GM12878 (cell line): ENCODE measurements around the gene PRDM16. TPM values are rescaled to one million over a fixed set of nuclear protein-coding genes. Genes with fewer than 3 reads are reported as not detected.

ENCODE experiments used
- ATAC-seq: fragments of 200-7000 bp; cut with Tn5 transposase; 3 replicates; pipeline ENCODE4 v1.9.1; 2020; ENCODE audit warnings: mild to moderate bottlenecking, moderate library complexity
- BruUV-seq: library from RNA; stranded (reverse); fragments of 400-500 nt; replicated peaks from 2 replicates; lab custom pipeline; 2021; lab: Mats Ljungman, UMichigan
- CTCF ChIA-PET: fragments of 300-600 bp; sonication (Branson Sonifier 250); formaldehyde crosslinking; extraction: SDS; loops from one replicate; lab custom pipeline; 2021; ENCODE audit warnings: inconsistent platforms; lab: Yijun Ruan, JAX
- POLR2A ChIA-PET: fragments of 350-600 bp; formaldehyde crosslinking; extraction: SDS; loops from one replicate; lab custom pipeline; 2021; ENCODE audit warnings: inconsistent platforms; lab: Charles Lee
- RAD21 ChIA-PET: fragments of 300-600 bp; sonication (Branson Sonifier 250); formaldehyde crosslinking; loops from one replicate; lab custom pipeline; 2023; ENCODE audit warnings: antibody characterized with exemption; ENCODE audit not compliant: unreplicated experiment; lab: Charles Lee
- SMC1A ChIA-PET: fragments of 300-600 bp; sonication (Branson Sonifier 250); formaldehyde crosslinking; loops from one replicate; lab custom pipeline; 2023; ENCODE audit not compliant: unreplicated experiment, uncharacterized antibody; lab: Charles Lee
- DNase-seq: peaks from one replicate; pipeline ENCODE4 v3.0.0-alpha.2; 2011; ENCODE audit warnings: low read depth, low spot score
- FAIRE-seq: peaks from 3 replicates; lab custom pipeline; 2011; peaks lifted over from hg19 to GRCh38; lab: Jason Lieb, UNC
- H2AFZ ChIP-seq: 2 replicates; pipeline ENCODE4 v1.6.0; 2011; ENCODE audit warnings: low read depth, low read length, control low read depth; ENCODE audit not compliant: control insufficient read depth
- H3K27ac ChIP-seq: 2 replicates; pipeline ENCODE4 v1.5.1; 2011; ENCODE audit warnings: control low read depth; ENCODE audit not compliant: control insufficient read depth, insufficient read depth
- H3K27me3 ChIP-seq, 2 experiments: replicated peaks in 1 of 2; 2 replicates each; pipeline versions ENCODE4 v1.6.0 to v1.6.1; 2011; ENCODE audit warnings: low read length in 1 of 2; ENCODE audit not compliant: control insufficient read depth in 2 of 2, insufficient read depth in 2 of 2
- H3K36me3 ChIP-seq, 2 experiments: 2 replicates each; pipeline ENCODE4 v1.5.1; 2011; ENCODE audit warnings: low read length in 1 of 2; ENCODE audit not compliant: control insufficient read depth in 2 of 2, insufficient read depth in 2 of 2
- H3K4me1 ChIP-seq: 2 replicates; pipeline ENCODE4 v1.6.1; 2011; ENCODE audit warnings: mild to moderate bottlenecking, low read length, moderate library complexity, mixed read lengths; ENCODE audit not compliant: control insufficient read depth, insufficient read depth
- H3K4me2 ChIP-seq: 2 replicates; pipeline ENCODE4 v1.6.0; 2011; ENCODE audit warnings: control low read depth; ENCODE audit not compliant: control insufficient read depth, insufficient read depth
- H3K4me3 ChIP-seq: fragments of 200-600 bp; sonication (generic); 2 replicates; pipeline ENCODE4 v1.5.1; 2016
- H3K79me2 ChIP-seq: 2 replicates; pipeline ENCODE4 v1.6.0; 2011; ENCODE audit warnings: low read length; ENCODE audit not compliant: control insufficient read depth, insufficient read depth
- H3K9ac ChIP-seq: 2 replicates; pipeline ENCODE4 v1.8.0; 2011; ENCODE audit warnings: low read length, control low read depth, mixed read lengths; ENCODE audit not compliant: control insufficient read depth, insufficient read depth
- H3K9me3 ChIP-seq: replicated peaks from 3 replicates; pipeline ENCODE4 v1.5.1; 2011; ENCODE audit warnings: mild to moderate bottlenecking, low read length; ENCODE audit not compliant: control insufficient read depth, insufficient read depth
- H4K20me1 ChIP-seq: 2 replicates; pipeline ENCODE4 v1.6.0; 2011; ENCODE audit not compliant: control insufficient read depth, insufficient read depth
- BCL3 ChIP-seq: IDR thresholded peaks from 2 replicates; pipeline ENCODE4 v1.6.1; 2011; ENCODE audit warnings: borderline replicate concordance, low read depth, mild to moderate bottlenecking, moderate library complexity, low read length; ENCODE audit not compliant: insufficient read depth, poor library complexity, severe bottlenecking
- BCLAF1 ChIP-seq: fragments of 450-650 bp; IDR thresholded peaks from 2 replicates; pipeline ENCODE4 v1.6.1; 2017; ENCODE audit warnings: antibody characterized with exemption, mild to moderate bottlenecking, moderate library complexity
- HDAC2 ChIP-seq: fragments of 200-600 bp; sonication (generic); IDR thresholded peaks from 2 replicates; pipeline ENCODE4 v1.6.1; 2017
- HSF1 ChIP-seq: fragments of 150-350 bp; IDR thresholded peaks from 2 replicates; pipeline ENCODE4 v1.6.1; 2014; ENCODE audit warnings: mild to moderate bottlenecking, low read depth, low read length
- MAX ChIP-seq: IDR thresholded peaks from 2 replicates; pipeline ENCODE4 v1.6.1; 2012; ENCODE audit warnings: low read depth, low read length, improper control_type of control experiment
- MYC ChIP-seq: IDR thresholded peaks from 2 replicates; pipeline ENCODE4 v1.6.1; 2011; ENCODE audit warnings: mild to moderate bottlenecking, low read length, moderate library complexity, inconsistent platforms; ENCODE audit not compliant: insufficient read depth, insufficient replicate concordance, insufficient read length, severe bottlenecking
- POLR2A ChIP-seq: IDR thresholded peaks from 2 replicates; pipeline ENCODE4 v1.6.1; 2011; ENCODE audit warnings: low read depth, mild to moderate bottlenecking, low read length
- POLR2AphosphoS2 ChIP-seq: IDR thresholded peaks from 2 replicates; pipeline ENCODE4 v1.6.1; 2011; ENCODE audit warnings: low read depth, mild to moderate bottlenecking, low read length, improper control_type of control experiment, moderate library complexity
- RAD21 ChIP-seq: IDR thresholded peaks from 2 replicates; pipeline ENCODE4 v1.6.1; 2011; ENCODE audit warnings: mild to moderate bottlenecking, low read depth, low read length, moderate library complexity; ENCODE audit not compliant: insufficient read depth
- RAD51 ChIP-seq: fragments of 450-650 bp; IDR thresholded peaks from 2 replicates; pipeline ENCODE4 v1.6.1; 2016; ENCODE audit warnings: moderate library complexity, mild to moderate bottlenecking, inconsistent platforms
- RFX5 ChIP-seq: IDR thresholded peaks from 2 replicates; pipeline ENCODE4 v1.6.1; 2011; ENCODE audit warnings: low read depth, low read length, improper control_type of control experiment
- SREBF2 ChIP-seq: IDR thresholded peaks from 2 replicates; pipeline ENCODE4 v1.6.1; 2012; ENCODE audit warnings: mild to moderate bottlenecking, low read length
- ZNF207 ChIP-seq: fragments of 450-650 bp; IDR thresholded peaks from 2 replicates; pipeline ENCODE4 v1.6.1; 2014; ENCODE audit warnings: antibody characterized with exemption, mild to moderate bottlenecking, borderline replicate concordance
- ZNF384 ChIP-seq: IDR thresholded peaks from 2 replicates; pipeline ENCODE4 v1.6.1; 2012; ENCODE audit warnings: low read depth, mild to moderate bottlenecking, low read length, improper control_type of control experiment, borderline replicate concordance
- WGBS: methylation state at CpG from one replicate; pipeline ENCODE4 v1.1.6; 2016; ENCODE audit warnings: low lambda C conversion rate; ENCODE audit not compliant: insufficient replicate concordance, insufficient coverage; ENCODE audit errors: missing lambda C conversion rate; 5-methylcytosine and 5-hydroxymethylcytosine counted together
- in situ Hi-C: fragments of 300-500 bp; cut with MboI; formaldehyde crosslinking; loops from 9 replicates; pipeline ENCODE4 v1.14.3; 2018; ENCODE audit warnings: mixed read lengths
- intact Hi-C: fragments of 100-400 bp; cut with micrococcal nuclease; formaldehyde crosslinking; loops from one replicate; pipeline ENCODE4 v1.14.2; 2022; ENCODE audit not compliant: unreplicated experiment
- polyA plus RNA-seq, 11 experiments: library from polyadenylated mRNA; depleted of rRNA in 4 of 11; unstranded in 6 of 11; stranded (reverse) in 5 of 11; fragments of >200 nt; fragmentation: Nextera tagmentation in 4 of 11; fragmentation: Illumina TruSeq in 1 of 11; extraction: Ambion mirVana in 4 of 11; extraction: Trizol in 1 of 11; gene quantifications; 1 replicate in 1 of 11; 2 replicates in 10 of 11; pipeline versions ENCODE4 v1.2.1 to v1.2.3, GENCODE V29; 2011 to 2016; ENCODE audit warnings: inconsistent platforms in 2 of 11, missing spikeins in 2 of 11, low read depth in 1 of 11
- total RNA-seq, 4 experiments: library from RNA; depleted of rRNA in 3 of 4; stranded (reverse); fragments of >200 nt in 3 of 4; fragmentation: Illumina TruSeq in 1 of 4; extraction: Trizol in 1 of 4; gene quantifications; 2 replicates each; pipeline versions ENCODE4 v1.2.1 to v1.2.3, GENCODE V29; 2013 to 2021

The PRDM16 gene
- total and polyA plus RNA-seq, 10 of the 15 experiments (the other 5 are each of a cell fraction or from before 2014, with no cell fraction given): 0.03 TPM; not detected in 9

- DNase-seq: no peak
- CTCF ChIA-PET: no interaction called here
- Histone ChIP-seq H3K79me2 (no peaks in the 10 kb centered on the region), H3K9ac (no peak overlapping the region), H3K4me2 (no peak overlapping the region), H3K36me3 (no peaks in the 10 kb centered on the region), H3K9me3 (no peaks in the 10 kb centered on the region), H3K4me1 (no peaks in the 10 kb centered on the region), H2AFZ (no peak overlapping the region), H3K27ac (no peak overlapping the region), H3K4me3 (no peak overlapping the region), H4K20me1 (no peaks in the 10 kb centered on the region; the same call in 1 of the 2 replicates), H3K27me3 (no peaks in the 10 kb centered on the region)
- intact Hi-C loops (no loop called here), in situ Hi-C loops (no loop called here)
- SMC1A ChIA-PET: no interaction called here
- BruUV-seq: no TSS peak
- WGBS: 32% methylated on average over 37 of the region's 37 CpGs
- POLR2A ChIA-PET: no interaction called here
- RAD21 ChIA-PET: no interaction called here
- ATAC-seq: no peak
- FAIRE-seq: no peak
- TF ChIP-seq BCL3: no peak
- no peak for TF ChIP-seq RAD51
- TF ChIP-seq MAX: no peak
- no peak for TF ChIP-seq BCLAF1
- no peak for TF ChIP-seq POLR2A
- no peak for TF ChIP-seq MYC
- TF ChIP-seq ZNF384: no peak
- no peak for TF ChIP-seq RAD21
- TF ChIP-seq SREBF2: no peak
- TF ChIP-seq RFX5: no peak
- TF ChIP-seq HDAC2: no peak
- TF ChIP-seq HSF1: no peak
- TF ChIP-seq ZNF207: no peak
- TF ChIP-seq POLR2AphosphoS2: no peak
Observed at GRCh38 chr1:3278416-3279181, 209.6 kb downstream of the PRDM16 start.
